ENCODE measurements around the gene USP35.

The USP35 gene

DNA sequence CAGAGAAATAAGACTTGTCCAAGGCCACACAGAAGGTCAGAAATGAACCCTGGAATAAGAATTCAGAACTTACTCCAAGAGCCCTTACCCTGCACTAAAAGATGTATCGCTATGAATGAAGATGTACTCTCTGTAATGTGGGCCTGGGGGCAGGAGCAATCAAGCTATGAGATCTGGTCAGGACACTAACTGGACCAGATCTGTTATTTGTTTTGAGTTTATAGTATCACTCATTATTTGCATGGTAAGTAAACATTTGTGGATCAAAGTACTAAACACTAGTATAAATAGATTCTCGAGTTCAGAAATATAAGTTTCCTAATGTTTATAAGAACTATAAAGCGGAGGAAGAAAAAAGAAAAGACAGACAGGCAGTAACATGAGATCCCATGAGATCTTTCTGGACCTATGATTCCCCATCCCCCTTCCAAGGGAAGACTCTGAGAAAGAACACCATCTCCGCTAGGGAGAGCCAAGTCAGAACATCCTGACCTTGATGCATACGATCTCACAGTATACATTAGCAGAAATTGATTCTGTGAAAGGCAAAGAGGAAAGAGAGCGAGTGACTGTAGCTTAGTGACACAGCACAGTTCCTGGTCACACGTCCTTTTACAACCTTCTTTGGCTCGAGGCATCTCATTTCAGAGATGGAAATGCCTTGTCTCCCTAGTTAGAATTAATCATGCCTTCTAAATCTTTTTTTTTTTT, 71.2 kb downstream of the USP35 start:
- Histone ChIP-seq H3K9ac (ENCODE audit: low read depth, low read length, poor library complexity, severe bottlenecking) (no peak overlapping the region), H3K4me1 (ENCODE audit: insufficient read depth, low read length, poor library complexity, severe bottlenecking) (no peaks in the 10 kb centered on the region), H2AFZ (ENCODE audit: low read length) (no peak overlapping the region), H3K4me2 (ENCODE audit: low read depth, low read length, poor library complexity, severe bottlenecking) (no peak overlapping the region), H3K36me3 (ENCODE audit: insufficient read depth, low read length) (no peaks in the 10 kb centered on the region), H3K9me3 (ENCODE audit: insufficient read depth, low read depth, low read length) (no peaks in the 10 kb centered on the region), H4K20me1 (ENCODE audit: insufficient read depth, low read length, poor library complexity, severe bottlenecking) (no peaks in the 10 kb centered on the region), H3K79me2 (ENCODE audit: insufficient read depth, low read length) (no peaks in the 10 kb centered on the region), H3K4me3 (ENCODE audit: low read length, poor library complexity, severe bottlenecking) (no peak overlapping the region), H3K9me2 (replicated peaks; ENCODE audit: low read depth, low read length) (no peaks in the 10 kb centered on the region), H3F3A (ENCODE audit: low read depth) (no peaks in the 10 kb centered on the region), H3K27me3 (ENCODE audit: insufficient read depth, low read length, poor library complexity, severe bottlenecking) (no peaks in the 10 kb centered on the region)
- TF ChIP-seq, protein P1, sequence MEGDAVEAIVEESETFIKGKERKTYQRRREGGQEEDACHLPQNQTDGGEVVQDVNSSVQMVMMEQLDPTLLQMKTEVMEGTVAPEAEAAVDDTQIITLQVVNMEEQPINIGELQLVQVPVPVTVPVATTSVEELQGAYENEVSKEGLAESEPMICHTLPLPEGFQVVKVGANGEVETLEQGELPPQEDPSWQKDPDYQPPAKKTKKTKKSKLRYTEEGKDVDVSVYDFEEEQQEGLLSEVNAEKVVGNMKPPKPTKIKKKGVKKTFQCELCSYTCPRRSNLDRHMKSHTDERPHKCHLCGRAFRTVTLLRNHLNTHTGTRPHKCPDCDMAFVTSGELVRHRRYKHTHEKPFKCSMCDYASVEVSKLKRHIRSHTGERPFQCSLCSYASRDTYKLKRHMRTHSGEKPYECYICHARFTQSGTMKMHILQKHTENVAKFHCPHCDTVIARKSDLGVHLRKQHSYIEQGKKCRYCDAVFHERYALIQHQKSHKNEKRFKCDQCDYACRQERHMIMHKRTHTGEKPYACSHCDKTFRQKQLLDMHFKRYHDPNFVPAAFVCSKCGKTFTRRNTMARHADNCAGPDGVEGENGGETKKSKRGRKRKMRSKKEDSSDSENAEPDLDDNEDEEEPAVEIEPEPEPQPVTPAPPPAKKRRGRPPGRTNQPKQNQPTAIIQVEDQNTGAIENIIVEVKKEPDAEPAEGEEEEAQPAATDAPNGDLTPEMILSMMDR (conservative IDR thresholded peaks at IDR 0.05; ENCODE audit: low read length): no peak
- TF ChIP-seq EZH2phosphoT487 (IDR thresholded peaks at IDR 0.05; ENCODE audit: borderline replicate concordance): no peak

DNA sequence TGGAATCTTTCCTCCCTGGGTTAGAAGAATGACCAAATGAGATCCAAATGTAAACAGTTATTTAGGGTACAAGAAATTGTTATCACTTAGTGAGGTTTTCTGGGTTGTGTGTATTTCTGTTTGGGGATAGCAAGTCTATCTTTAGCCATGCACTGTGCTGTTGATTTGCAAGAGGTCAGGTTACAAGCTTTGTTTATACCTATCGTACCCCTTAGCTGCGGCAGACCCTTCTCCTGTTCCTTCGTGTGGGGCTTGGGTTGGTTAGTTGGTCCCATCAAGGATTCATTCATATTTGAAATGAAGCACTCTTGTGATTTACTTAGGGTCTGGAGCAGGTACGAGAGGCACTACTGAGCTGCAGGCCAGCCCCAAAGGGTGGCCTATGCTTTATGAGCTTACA, 72.6 kb downstream of the USP35 start:
- Histone ChIP-seq H3K79me2 (ENCODE audit: insufficient read depth, low read length) (no peaks in the 10 kb centered on the region), H3K36me3 (ENCODE audit: insufficient read depth, low read length) (no peaks in the 10 kb centered on the region), H3K9ac (ENCODE audit: low read depth, low read length, poor library complexity, severe bottlenecking) (no peak overlapping the region), H3K9me3 (ENCODE audit: insufficient read depth, low read depth, low read length) (no peaks in the 10 kb centered on the region), H3K4me1 (ENCODE audit: insufficient read depth, low read length, poor library complexity, severe bottlenecking) (no peaks in the 10 kb centered on the region), H3K4me3 (ENCODE audit: low read length, poor library complexity, severe bottlenecking) (no peak overlapping the region), H3K9me2 (replicated peaks; ENCODE audit: low read depth, low read length) (no peaks in the 10 kb centered on the region), H3K27me3 (ENCODE audit: insufficient read depth, low read length, poor library complexity, severe bottlenecking) (no peaks in the 10 kb centered on the region), H4K20me1 (ENCODE audit: insufficient read depth, low read length, poor library complexity, severe bottlenecking) (no peaks in the 10 kb centered on the region), H3K4me2 (ENCODE audit: low read depth, low read length, poor library complexity, severe bottlenecking) (no peak overlapping the region), H2AFZ (ENCODE audit: low read length) (no peak overlapping the region), H3F3A (ENCODE audit: low read depth) (no peaks in the 10 kb centered on the region)
- no peak for TF ChIP-seq EZH2phosphoT487 (IDR thresholded peaks at IDR 0.05; ENCODE audit: borderline replicate concordance)
- TF ChIP-seq, protein P1 (conservative IDR thresholded peaks at IDR 0.05; ENCODE audit: low read length): no peak

DNA sequence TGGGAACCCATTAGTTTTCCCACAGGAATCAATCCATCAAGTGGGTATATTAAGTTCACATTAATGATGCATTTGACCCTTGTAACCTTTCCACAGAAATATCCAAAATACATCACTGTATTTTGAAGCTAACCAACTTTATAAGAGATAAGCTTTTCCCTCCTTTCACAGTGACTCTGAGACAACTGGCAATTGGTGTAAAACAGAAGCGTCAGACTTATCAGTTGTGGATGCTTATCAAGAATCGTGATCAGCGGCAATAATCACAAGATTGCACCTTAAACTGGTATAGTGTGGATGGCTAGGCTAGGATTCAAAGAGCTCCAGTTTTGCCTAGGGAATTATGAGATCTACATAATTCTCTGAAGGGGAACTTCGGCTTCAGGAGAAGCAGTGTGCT, 73.1 kb downstream of the USP35 start:
- H3K4me2 ChIP-seq (ENCODE audit: low read depth, low read length, poor library complexity, severe bottlenecking): no peak overlapping the region
- H3K9me2 ChIP-seq (replicated peaks; ENCODE audit: low read depth, low read length): no peaks in the 10 kb centered on the region
- no peaks in the 10 kb centered on the region for H3K79me2 ChIP-seq (ENCODE audit: insufficient read depth, low read length)
- H2AFZ ChIP-seq (ENCODE audit: low read length): no peak overlapping the region
- H3K36me3 ChIP-seq (ENCODE audit: insufficient read depth, low read length): no peaks in the 10 kb centered on the region
- H3K4me1 ChIP-seq (ENCODE audit: insufficient read depth, low read length, poor library complexity, severe bottlenecking): no peaks in the 10 kb centered on the region
- H3F3A ChIP-seq (ENCODE audit: low read depth): no peaks in the 10 kb centered on the region
- H3K9me3 ChIP-seq (ENCODE audit: insufficient read depth, low read depth, low read length): no peaks in the 10 kb centered on the region
- H3K4me3 ChIP-seq (ENCODE audit: low read length, poor library complexity, severe bottlenecking): no peak overlapping the region
- TF ChIP-seq, protein P1 (conservative IDR thresholded peaks at IDR 0.05; ENCODE audit: low read length): no peak
- no peak for TF ChIP-seq EZH2phosphoT487 (IDR thresholded peaks at IDR 0.05; ENCODE audit: borderline replicate concordance)
- no peaks in the 10 kb centered on the region for H4K20me1 ChIP-seq (ENCODE audit: insufficient read depth, low read length, poor library complexity, severe bottlenecking)
- H3K9ac ChIP-seq (ENCODE audit: low read depth, low read length, poor library complexity, severe bottlenecking): no peak overlapping the region
- H3K27me3 ChIP-seq (ENCODE audit: insufficient read depth, low read length, poor library complexity, severe bottlenecking): no peaks in the 10 kb centered on the region
